ENCODE measurements around the gene ZMYND19.

Gene ZMYND19

GRCh38 chr9:137564134-137564533 is 26.2 kb downstream of the ZMYND19 start:
- TF ChIP-seq GATA3 (IDR thresholded peaks at IDR 0.05; ENCODE audit: low read depth, low read length) (no peak), GATA2 (IDR thresholded peaks at IDR 0.05; ENCODE audit: low read depth, low read length) (no peak)

GRCh38 chr9:137558127-137558526 is 32.2 kb downstream of the ZMYND19 start:
- TF ChIP-seq GATA3 (IDR thresholded peaks at IDR 0.05; ENCODE audit: low read depth, low read length) (no peak), GATA2 (IDR thresholded peaks at IDR 0.05; ENCODE audit: low read depth, low read length) (no peak)

GRCh38 chr9:137556069-137556838 is 34.1 kb downstream of the ZMYND19 start:
- TF ChIP-seq GATA2 (IDR thresholded peaks at IDR 0.05; ENCODE audit: low read depth, low read length) (no peak), GATA3 (IDR thresholded peaks at IDR 0.05; ENCODE audit: low read depth, low read length) (no peak)

GRCh38 chr9:137555179-137555578 is 35.1 kb downstream of the ZMYND19 start:
- TF ChIP-seq GATA3 (IDR thresholded peaks at IDR 0.05; ENCODE audit: low read depth, low read length) = no peak
- TF ChIP-seq GATA2 (IDR thresholded peaks at IDR 0.05; ENCODE audit: low read depth, low read length) = no peak

- TF ChIP-seq GATA3 (IDR thresholded peaks at IDR 0.05; ENCODE audit: low read depth, low read length) (no peak), GATA2 (IDR thresholded peaks at IDR 0.05; ENCODE audit: low read depth, low read length) (no peak)
Observed at GRCh38 chr9:137554349-137554748, 36.0 kb downstream of the ZMYND19 start.

GRCh38 chr9:137552022-137552768 is 38.1 kb downstream of the ZMYND19 start:
- TF ChIP-seq GATA2 (IDR thresholded peaks at IDR 0.05; ENCODE audit: low read depth, low read length) (no peak), GATA3 (IDR thresholded peaks at IDR 0.05; ENCODE audit: low read depth, low read length) (no peak)

GRCh38 chr9:137551264-137552021 is 38.9 kb downstream of the ZMYND19 start, which contains the start of gene MRPL41:
Gene MRPL41 (plus strand): TSS chr9:137551879. CDS start chr9:137552082, 203 bp downstream.
- TF ChIP-seq GATA3 (IDR thresholded peaks at IDR 0.05; ENCODE audit: low read depth, low read length) (no peak), GATA2 (IDR thresholded peaks at IDR 0.05; ENCODE audit: low read depth, low read length) (no peak)

- TF ChIP-seq GATA2 (IDR thresholded peaks at IDR 0.05; ENCODE audit: low read depth, low read length) (no peak), GATA3 (IDR thresholded peaks at IDR 0.05; ENCODE audit: low read depth, low read length) (no peak)
Observed at GRCh38 chr9:137550231-137550621, 40.1 kb downstream of the ZMYND19 start, which contains the start of gene PNPLA7. Gene PNPLA7 (minus strand): TSS chr9:137550402. CDS start chr9:137550197, 205 bp downstream.

- TF ChIP-seq GATA2 (IDR thresholded peaks at IDR 0.05; ENCODE audit: low read depth, low read length) (no peak), GATA3 (IDR thresholded peaks at IDR 0.05; ENCODE audit: low read depth, low read length) (no peak)
Observed at GRCh38 chr9:137547687-137548543, 42.4 kb downstream of the ZMYND19 start.

GRCh38 chr9:137545123-137545522 is 45.2 kb downstream of the ZMYND19 start:
- no peak for TF ChIP-seq GATA2 (IDR thresholded peaks at IDR 0.05; ENCODE audit: low read depth, low read length)
- no peak for TF ChIP-seq GATA3 (IDR thresholded peaks at IDR 0.05; ENCODE audit: low read depth, low read length)

- TF ChIP-seq GATA3 (IDR thresholded peaks at IDR 0.05; ENCODE audit: low read depth, low read length) (no peak), GATA2 (IDR thresholded peaks at IDR 0.05; ENCODE audit: low read depth, low read length) (no peak)
Observed at GRCh38 chr9:137544176-137544760, 46.0 kb downstream of the ZMYND19 start.

GRCh38 chr9:137543237-137543963 is 46.9 kb downstream of the ZMYND19 start:
- no peak for TF ChIP-seq GATA2 (IDR thresholded peaks at IDR 0.05; ENCODE audit: low read depth, low read length)
- TF ChIP-seq GATA3 (IDR thresholded peaks at IDR 0.05; ENCODE audit: low read depth, low read length) = no peak

Data from SH-SY5Y (cell line).